Activated CD4-positive, CD25-positive, alpha-beta regulatory T cell (primary cell): ENCODE data around the gene MAN2B1.
"Not testable (repeated sequence)": the region's sequence is repeated elsewhere in the genome, so short reads cannot be mapped to it uniquely, and the experiment has no call there.

Experiments
- DNase-seq, 4 experiments: peaks; one replicate each; lab custom pipeline; 2025; lab: John Stamatoyannopoulos, UW

MAN2B1 gene

DNA sequence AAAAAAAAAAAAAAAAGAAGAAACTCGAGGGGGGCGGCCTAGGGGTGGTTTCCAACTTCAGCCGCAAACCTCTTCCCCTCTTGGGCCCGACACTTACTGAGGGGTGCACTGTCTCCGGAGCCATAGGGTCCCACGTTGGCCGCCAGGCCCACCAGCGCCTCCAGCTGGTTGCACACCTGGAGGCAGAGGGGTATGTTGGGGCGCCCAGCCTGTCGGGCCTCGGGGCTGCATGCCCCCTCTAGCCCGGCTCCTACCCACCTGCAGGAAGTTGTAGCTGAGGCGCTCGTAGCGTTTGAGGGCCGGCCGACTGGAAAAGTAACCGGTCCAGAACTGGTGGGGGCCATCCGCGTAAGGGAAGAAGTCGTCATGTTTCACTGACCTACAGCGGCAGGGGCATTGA, 8.6 kb downstream of the MAN2B1 start:
- no peak for DNase-seq

DNA sequence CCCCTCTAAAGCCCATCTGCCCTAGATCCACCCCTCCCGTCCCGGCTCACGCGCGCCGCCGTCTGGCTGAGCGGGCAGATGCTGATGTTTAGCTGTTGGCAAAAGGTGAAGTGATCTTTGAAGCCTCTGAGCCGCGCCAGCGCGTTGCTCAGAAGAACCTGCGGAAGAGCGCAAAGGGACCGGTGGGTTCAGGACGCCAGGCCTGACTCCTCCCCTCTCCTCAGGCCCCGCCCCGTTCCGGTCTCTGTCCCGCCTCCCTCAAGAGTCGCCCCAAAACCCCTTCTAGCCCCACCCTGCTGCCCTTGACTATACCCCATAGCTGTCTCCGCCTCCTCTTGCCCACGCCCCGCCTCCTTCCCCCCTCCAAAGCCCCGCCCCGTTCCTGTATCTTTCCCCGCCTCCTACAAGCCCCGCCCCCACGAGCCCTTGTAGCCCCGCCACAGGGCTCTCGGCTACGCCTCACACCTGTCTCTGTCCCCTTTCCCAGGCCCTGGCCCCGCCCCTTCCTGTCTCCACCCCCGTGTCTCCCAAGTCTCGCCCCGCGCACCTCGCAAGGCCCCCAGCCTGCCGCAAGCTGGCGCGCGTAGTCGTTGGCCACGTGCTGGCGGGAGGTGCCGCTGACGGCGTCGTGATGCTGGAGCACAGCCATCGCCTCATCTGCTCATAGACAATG, 9.5 kb downstream of the MAN2B1 start:
- DNase-seq = no peak

DNA sequence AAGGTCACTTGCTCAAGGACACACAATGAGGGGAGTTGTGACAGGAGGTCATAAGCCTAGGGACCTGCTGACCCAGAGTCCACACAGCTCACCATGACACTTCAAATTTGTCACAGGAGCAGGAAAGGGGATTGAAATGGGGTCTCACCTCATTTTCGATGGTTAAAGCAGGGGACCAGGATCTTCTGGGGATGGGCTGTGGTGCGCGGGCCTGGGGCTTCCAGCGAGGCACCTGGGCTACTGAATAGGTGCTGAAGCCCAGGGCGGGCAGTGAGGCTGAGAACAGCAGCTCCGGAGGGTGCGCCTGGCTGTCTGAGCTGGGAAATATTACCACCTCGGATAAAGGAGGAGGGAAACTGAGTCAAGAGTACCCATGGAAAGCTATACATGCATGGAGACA, 11.0 kb downstream of the MAN2B1 start:
- no peak for DNase-seq

DNA sequence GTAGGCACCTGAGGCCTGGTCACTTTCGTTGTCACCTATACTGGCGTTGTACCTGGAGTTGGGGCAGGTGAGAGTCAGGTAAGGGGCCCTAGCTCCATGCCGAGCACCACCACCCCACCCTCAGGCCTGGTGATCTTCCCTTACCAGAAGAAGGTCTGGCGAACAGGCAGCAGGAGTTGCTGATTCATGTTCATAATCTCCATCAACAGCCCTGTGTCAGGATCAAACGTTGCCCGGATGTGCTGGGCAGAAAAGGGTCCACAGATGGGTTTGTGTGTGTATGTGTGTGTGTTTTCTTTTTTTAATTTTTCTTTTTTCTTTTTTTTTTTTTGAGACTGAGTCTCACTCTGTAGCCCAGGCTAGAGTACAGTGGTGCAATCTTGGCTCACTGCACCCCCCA, 14.3 kb downstream of the MAN2B1 start:
- no peak for DNase-seq

DNA sequence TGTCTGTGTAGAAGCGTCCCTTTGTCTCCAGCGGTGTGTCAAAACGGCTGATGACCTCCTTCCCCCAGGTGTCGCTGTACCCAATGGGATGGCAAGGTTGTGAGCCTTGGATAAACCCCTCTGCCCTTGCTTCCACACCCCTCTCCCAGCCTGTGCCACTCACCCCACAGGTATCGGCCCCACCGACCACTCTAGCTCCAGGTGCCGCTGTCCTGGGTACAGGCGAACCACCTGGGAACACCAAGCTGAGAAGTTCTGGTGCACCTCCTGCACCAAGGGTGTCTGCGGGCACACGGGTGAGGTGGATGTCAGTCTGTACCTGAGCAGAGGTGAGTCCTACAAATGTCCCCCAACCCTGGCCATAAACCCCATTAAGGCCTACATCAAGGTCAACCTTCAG, 16.6 kb downstream of the MAN2B1 start:
- no peak for DNase-seq

DNA sequence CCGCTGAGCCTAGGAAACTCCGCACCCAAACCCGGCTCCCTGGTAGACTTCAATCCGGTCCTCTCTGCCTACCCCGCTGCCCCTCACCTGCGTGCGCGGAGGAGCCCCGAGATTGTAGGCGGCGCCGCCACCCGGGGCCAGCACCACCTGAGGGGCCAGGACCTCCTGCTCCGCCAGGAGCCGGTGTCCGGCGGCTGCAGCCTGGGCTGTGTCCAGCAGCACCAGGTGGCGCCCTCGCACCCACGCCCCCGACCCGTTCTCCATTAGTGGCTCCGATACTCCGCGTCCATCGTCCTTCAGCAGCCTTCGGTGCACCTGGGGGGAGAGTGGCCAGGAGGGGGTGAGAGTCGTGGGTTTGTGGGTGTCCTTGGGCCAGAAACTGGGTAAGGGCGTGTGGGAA, 18.5 kb downstream of the MAN2B1 start:
- no peak for DNase-seq

DNA sequence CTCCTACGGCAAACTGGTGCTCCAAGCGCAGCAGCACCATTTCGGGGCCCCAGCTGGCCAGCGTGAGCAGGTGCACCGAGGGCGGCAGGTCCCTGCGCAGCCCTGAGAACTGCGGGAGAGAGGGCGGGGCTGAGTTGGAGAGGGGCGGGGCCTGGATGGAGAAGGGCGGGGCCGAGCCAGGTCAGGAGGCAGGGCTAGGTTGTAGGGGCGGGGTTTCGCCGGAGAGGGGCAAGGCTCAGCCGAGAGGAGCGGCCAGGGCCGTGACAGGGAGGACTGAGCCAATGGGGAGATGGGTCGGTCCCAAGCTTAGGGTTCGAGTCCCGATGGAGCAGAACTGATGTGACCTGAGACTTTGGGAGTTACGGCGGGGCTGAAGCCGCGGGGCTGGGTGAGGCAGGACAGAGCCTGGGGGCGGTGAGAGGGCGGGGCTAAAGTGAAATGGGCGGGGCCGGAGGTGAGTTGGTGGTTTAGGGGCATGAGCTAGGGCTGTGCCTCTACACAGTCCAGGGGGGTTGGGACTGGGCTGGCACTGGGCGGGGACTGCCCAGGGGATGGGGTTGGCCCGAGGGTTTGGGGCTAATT, 19.0 kb downstream of the MAN2B1 start:
- DNase-seq = no peak

DNA sequence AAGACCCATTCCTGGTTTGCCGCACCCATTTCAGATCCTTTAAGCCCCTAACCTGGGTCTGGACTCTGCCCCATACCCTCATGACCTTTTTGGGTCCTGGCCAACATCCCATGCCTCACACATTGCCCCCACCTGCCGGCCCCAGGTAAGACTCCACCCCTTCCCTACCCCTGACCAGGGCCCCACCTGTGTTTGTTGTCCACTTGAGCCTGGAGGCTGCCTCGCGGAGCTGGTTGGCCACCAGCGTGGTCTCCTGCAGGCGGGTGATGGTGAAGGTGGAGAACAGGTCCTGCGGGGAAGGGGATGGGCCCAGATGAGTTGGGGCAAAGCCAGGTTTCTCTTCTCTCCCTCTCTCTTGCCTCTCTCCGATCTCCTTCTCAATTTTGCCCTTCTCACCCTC, 19.5 kb downstream of the MAN2B1 start:
- DNase-seq = no peak

DNA sequence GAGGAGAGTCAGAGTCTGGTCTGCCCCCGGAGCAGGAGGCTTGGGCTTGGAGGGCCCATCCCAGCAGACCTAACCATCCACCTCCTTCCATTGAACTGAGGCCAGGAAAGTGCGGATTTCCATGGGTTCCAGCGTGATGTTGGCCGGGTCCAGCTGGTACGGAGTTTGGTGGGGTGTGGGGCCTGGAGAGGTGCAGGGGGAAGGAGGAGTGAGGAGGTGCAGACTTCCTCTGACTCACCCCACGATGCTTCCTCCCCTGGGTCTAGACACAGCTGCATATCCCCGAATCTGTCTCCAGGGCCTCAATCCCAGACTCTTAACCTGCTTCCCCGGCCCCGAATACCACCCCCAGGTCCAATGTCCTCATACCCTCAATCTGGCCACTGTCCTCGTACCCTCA, 20.0 kb downstream of the MAN2B1 start:
- DNase-seq = no peak

DNA sequence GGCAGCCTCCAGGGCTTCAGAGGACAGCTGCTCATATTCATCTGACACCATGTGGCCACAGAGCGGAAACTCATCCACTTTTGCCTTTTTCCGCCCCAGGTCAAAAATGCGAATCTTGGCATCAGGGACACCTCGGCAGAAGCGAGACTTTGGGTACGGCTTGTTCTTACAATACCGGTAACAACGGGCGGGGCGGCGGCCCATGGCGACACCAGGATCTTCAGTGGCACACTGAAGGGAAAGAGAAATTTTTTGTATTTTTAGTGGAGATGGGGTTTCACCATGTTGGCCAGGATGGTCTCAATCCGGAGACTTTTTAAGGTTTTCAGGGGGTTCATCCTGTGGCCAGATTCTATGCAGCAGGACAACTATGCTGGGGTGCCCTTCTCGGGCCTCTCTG, 22.8 kb downstream of the MAN2B1 start:
- not testable (repeated sequence) for DNase-seq

DNA sequence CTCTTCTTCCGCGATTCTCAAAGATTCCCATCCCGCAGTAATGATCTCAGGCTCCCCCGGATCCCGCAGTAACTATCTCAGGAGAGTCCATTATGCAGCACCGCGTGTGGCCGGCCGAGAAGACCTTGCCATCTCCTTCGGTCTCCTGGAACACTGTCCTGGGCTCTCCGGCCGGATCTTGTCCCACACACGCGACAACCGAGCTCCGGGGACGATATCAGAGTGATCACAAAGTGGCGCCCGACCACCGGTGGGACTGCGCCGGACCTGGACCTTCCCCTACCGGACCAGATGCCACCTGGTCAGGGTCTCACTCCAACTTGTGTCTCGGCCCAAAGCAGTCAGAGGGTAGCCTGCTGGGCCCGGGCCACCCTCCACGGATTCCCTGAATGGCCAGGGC, 24.0 kb downstream of the MAN2B1 start:
- no peak for DNase-seq

DNA sequence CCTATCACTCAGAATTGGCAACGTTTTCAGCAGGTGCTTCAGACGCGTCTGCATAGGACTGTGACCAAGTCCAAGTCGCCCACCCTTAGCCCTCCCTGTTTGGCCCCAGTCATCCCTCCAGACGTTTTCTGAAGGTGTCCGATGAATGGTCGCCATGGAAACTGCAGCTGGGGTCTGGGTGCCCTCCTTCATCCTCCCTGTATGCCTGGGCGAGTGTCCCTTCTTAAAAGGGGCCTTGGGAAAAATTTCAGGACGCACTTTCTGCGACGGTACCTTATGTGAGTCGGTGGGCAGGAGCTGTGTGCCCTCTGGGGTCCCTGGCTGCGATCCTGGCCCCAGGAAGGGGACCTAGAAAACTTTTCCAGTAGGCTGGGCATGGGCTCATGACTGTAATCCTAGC, 25.1 kb downstream of the MAN2B1 start:
- DNase-seq = no peak

DNA sequence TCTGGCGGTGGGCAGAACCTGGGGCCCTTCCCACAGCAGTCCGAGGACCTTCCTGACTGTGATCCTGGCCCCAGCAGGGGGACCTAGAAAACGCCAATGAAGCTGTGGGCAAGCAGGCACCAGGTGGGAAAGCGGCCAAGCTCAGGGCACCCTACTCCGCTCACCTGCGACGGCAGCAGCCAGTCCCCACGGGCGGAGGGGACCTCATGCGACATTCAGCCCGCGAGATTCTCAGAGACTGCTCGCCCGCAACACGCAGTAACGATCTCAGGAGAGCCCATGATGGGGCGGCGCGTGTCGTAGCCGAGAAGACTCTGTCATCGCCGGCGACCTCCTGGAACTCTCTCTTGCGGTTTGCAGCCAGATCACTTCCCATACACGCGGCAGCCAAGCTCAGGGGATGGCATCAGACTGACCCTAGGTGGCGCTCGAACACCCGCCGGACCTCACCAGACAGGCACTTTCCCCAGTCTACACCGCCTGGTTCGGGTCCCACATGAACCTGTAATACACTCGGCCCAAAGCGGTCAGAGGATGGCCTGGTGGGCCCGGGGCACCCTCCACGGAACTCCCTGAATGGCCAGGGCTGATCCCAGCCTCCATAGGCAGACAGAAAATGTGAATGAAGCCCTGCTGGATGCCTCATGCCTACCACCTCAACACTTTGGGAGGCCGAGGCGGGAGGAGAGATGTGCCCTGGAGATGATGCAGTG, 26.5 kb downstream of the MAN2B1 start:
- DNase-seq = peak; percentile 66 to 80 (median 70)

DNA sequence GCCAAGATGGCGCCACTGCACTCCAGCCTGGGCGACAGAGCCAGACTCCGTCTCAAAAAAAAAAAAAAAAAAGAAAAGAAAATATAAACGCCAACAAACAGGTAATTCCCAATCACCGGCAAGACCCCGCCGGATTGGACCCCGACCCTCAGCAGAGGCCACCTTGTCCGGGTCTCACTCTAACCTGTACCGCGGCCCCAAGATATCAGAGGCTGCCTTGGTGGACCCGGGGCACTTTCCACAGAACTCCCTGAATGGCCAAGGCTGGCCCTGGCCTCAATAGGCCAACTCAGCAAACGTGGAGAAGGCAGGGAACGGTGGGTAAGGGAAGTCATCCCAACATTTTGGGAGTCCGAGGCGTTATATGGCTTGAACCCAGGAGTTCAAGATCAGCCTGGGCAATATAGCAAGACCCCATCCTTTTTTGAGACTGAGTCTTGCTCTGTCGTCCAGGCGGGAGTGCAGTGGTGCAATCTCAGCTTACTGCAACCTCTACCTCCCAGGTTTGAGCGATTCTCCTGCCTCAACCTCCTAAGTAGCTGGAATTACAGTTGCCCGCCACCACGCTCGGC, 27.8 kb downstream of the MAN2B1 start:
- DNase-seq = no peak

DNA sequence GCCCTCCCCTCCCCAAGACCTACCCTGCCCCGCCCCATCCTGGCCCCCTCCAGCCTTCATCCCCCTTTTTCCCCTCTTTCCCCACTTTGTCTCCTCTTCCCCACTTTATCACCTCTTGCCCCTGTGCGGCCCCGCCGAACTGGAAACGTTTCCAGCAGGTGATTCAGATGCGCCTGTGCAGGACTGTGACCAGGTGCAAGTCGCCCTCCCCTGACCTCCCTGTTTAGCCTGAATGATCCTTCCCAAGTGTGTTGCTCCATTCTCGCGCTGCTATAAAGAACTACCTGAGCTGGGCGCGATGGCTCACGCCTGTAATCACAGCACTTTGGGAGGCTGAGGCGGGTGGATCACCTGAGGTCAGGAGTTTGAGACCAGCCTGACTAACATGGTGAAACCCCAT, 29.9 kb downstream of the MAN2B1 start:
- no peak for DNase-seq

DNA sequence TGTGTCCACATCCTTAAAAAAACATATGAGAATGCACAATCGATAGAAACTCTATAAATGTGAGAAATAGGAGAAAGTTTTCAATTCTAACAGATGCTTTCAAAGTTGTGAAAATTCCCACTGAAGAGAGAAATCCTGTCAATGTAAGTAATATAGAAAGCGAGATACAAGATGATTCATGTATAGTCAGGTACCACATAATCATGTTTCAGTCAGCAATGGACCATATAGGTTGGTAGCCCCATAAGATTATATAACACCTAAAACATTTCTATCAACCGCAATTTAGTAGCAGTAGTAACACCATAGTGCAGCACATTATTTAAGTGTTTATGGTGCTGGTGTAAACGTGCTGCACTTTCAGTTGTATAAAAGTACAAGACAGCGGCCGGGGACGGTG, 37.3 kb downstream of the MAN2B1 start:
- DNase-seq = no peak

DNA sequence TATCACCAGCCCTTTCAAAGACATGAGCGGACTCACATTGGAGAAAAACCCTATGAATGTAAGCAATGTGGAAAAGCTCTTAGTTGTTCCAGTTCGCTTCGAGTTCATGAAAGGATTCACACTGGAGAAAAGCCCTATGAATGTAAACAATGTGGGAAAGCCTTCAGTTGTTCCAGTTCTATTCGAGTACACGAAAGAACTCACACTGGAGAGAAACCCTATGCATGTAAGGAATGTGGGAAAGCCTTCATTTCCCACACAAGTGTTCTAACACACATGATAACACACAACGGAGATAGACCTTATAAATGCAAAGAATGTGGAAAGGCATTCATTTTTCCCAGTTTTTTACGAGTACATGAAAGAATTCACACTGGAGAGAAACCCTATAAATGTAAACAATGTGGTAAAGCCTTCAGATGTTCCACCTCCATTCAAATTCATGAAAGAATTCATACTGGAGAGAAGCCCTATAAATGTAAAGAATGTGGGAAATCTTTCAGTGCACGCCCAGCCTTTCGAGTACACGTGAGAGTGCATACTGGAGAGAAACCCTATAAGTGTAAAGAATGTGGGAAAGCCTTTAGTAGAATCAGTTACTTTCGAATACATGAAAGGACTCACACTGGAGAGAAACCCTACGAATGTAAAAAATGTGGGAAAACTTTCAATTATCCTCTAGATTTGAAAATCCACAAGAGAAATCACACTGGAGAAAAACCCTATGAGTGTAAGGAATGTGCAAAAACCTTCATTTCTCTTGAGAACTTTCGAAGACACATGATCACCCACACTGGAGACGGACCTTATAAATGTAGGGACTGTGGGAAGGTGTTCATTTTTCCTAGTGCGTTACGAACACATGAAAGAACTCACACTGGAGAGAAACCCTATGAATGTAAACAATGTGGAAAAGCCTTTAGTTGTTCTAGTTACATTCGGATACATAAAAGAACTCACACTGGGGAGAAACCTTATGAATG, 38.2 kb downstream of the MAN2B1 start:
- no peak for DNase-seq

DNA sequence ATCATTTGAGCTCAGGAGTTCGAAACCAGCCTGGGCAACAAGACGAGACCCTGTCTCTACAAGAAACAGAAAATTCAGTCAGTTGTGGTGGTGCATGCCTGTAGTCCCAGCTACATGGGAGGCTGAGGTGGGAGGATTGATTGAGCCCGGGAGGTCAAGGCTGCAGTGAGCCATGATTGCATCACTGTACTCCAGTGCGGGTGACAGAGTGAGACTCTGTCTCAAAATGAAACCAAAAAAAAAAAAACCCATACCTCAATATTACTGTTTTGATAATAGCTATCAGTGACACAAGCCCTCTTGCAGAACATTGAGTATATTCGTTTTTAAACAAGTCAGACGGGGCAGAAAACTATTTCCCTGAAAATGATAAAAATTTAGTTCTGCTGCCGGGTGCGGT, 39.6 kb downstream of the MAN2B1 start:
- DNase-seq = no peak

DNA sequence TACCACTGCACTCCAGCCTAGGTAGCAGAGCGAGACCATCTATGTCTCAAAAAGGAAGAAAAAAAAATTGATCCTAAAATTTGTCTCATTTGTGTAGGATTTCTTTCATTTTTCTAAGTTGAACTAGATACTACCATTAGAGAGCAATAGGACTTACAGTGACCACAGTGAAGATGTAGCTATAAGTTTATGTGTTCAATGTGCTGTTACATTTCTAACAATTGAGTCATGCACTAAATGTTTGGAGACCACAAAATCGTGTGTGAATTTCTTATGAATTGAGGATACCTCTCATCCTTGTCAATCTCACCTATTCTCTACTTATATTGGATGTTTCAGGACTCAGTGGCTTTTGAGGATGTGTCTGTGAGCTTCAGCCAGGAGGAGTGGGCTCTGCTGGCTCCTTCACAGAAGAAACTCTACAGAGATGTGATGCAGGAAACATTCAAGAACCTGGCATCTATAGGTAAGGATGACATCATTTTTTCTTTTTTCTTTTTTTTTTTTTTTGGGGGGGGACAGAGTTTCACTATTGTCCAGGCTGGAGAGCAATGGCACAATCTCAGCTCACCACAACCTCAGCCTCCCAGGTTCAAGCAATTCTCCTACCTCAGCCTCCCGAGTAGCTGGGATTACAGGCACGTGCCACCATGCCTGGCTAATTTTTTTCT, 43.0 kb downstream of the MAN2B1 start:
- no peak for DNase-seq

DNA sequence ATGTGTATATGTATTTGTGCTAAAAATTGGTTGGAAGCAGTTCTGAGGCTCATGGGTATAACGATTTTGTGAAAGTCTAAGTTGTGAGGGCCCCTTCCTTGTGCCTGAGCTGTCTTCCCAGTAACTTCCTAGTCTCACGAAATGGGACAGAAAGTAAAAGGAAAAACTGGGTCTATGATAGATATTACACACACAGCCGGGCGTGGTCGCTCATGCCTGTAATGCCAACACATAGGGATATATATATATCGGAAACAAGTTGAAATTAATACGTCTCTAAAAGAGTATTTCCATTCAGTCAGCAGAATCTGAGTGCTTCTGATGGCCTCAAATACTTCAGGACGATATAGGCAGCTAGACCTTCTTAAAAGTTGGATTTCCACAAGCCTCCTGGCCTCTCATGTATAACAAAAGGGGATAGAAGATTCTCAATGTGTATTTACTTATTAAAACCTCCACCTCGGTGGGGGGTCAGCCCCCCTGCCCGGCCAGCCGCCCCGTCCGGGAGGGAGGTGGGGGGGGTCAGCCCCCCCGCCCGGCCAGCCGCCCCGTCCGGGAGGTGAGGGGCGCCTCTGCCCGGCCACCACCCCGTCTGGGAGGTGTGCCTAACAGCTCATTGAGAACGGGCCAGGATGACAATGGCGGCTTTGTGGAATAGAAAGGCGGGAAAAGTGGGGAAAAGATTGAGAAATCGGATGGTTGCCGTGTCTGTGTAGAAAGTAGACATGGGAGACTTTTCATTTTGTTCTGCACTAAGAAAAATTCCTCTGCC, 45.1 kb downstream of the MAN2B1 start:
- not testable (repeated sequence) for DNase-seq

DNA sequence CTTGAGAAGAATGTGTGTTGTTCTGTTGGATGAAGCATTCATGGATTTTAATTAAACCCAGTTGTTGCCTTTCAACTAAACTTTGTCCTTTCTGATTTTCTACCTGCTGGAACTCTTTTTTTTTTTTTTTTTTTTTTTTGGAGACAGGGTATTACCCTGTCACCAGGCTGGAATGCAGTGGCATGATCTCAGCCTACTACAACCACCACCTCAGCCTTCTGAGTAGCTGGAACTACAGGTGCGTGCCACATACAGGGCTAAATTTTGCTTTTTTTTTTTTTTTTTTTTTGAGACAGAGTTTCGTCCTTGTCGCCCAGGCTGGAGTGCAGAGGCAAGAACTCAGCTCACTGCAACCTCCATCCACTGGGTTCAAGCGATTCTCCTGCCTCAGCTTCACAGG, 48.9 kb downstream of the MAN2B1 start:
- DNase-seq = no peak
